ENCODE measurements around the gene KRT6A.

The KRT6A gene

GRCh38 chr12:52530366-52530765 lies 37.3 kb upstream of the KRT6A start:
- Histone ChIP-seq H3K27ac (ENCODE audit: low read length) (no peak overlapping the region), H3K9me3 (ENCODE audit: insufficient read depth, low read length, severe bottlenecking) (no peaks in the 10 kb centered on the region), H3K79me2 (ENCODE audit: insufficient read depth, low read length) (no peaks in the 10 kb centered on the region), H3K4me3 (ENCODE audit: low read depth in 1 of 2, low read length in 2 of 2) (no peak overlapping the region), H3K9ac (ENCODE audit: low read depth, low read length) (no peak overlapping the region), H3K4me1 (ENCODE audit: insufficient read depth, low read length) (no peaks in the 10 kb centered on the region), H3K36me3 (ENCODE audit: insufficient read depth, low read length) (no peaks in the 10 kb centered on the region), H4K20me1 (ENCODE audit: insufficient read depth, low read length) (no peaks in the 10 kb centered on the region; the same call in 1 of the 2 replicates), H2AFZ (ENCODE audit: low read depth, low read length) (no peak overlapping the region), H3K4me2 (ENCODE audit: insufficient read depth, low read length) (no peak overlapping the region), H3K27me3 (ENCODE audit: insufficient read depth, low read length, poor library complexity) (peaks cover 3% of the 10 kb centered on the region)
- no peak for DNase-seq
- no peak for ATAC-seq (ENCODE audit: insufficient read depth, low read depth)
- TF ChIP-seq EZH2 (IDR thresholded peaks at IDR 0.05; ENCODE audit: borderline replicate concordance, low read depth, low read length, severe bottlenecking) (no peak), CTCF (IDR thresholded peaks at IDR 0.05; ENCODE audit: borderline replicate concordance, extremely low read depth, low read length, poor library complexity, severe bottlenecking) (no peak)

- H3K27ac ChIP-seq (ENCODE audit: low read length), result no peak overlapping the region
- no peak for ATAC-seq (ENCODE audit: insufficient read depth, low read depth)
These were observed 36.8 kb upstream of the KRT6A start for GRCh38 chr12:52529846-52530245.

GRCh38 chr12:52529417-52529816 lies 36.4 kb upstream of the KRT6A start:
- H3K36me3 ChIP-seq (ENCODE audit: insufficient read depth, low read length), result no peaks in the 10 kb centered on the region
- no peak overlapping the region for H3K4me2 ChIP-seq (ENCODE audit: insufficient read depth, low read length)
- H3K79me2 ChIP-seq (ENCODE audit: insufficient read depth, low read length), result no peaks in the 10 kb centered on the region
- H3K9ac ChIP-seq (ENCODE audit: low read depth, low read length), result no peak overlapping the region
- ATAC-seq (ENCODE audit: insufficient read depth, low read depth) (no peak), DNase-seq (no peak)
- no peak overlapping the region for H3K4me3 ChIP-seq (ENCODE audit: low read depth in 1 of 2, low read length in 2 of 2)
- H3K4me1 ChIP-seq (ENCODE audit: insufficient read depth, low read length), result no peaks in the 10 kb centered on the region
- no peaks in the 10 kb centered on the region for H3K9me3 ChIP-seq (ENCODE audit: insufficient read depth, low read length, severe bottlenecking)
- peaks cover 3% of the 10 kb centered on the region for H3K27me3 ChIP-seq (ENCODE audit: insufficient read depth, low read length, poor library complexity)
- no peak for TF ChIP-seq EZH2 (IDR thresholded peaks at IDR 0.05; ENCODE audit: borderline replicate concordance, low read depth, low read length, severe bottlenecking)
- no peak for TF ChIP-seq CTCF (IDR thresholded peaks at IDR 0.05; ENCODE audit: borderline replicate concordance, extremely low read depth, low read length, poor library complexity, severe bottlenecking)
- H2AFZ ChIP-seq (ENCODE audit: low read depth, low read length), result no peak overlapping the region
- H3K27ac ChIP-seq (ENCODE audit: low read length), result no peak overlapping the region
- no peaks in the 10 kb centered on the region; the same call in 1 of the 2 replicates for H4K20me1 ChIP-seq (ENCODE audit: insufficient read depth, low read length)

More at GRCh38 chr12:52529846-52530245, 36.8 kb upstream of the KRT6A start:
- Histone ChIP-seq H3K9me3 (ENCODE audit: insufficient read depth, low read length, severe bottlenecking) (no peaks in the 10 kb centered on the region), H3K36me3 (ENCODE audit: insufficient read depth, low read length) (no peaks in the 10 kb centered on the region), H3K79me2 (ENCODE audit: insufficient read depth, low read length) (no peaks in the 10 kb centered on the region), H3K27me3 (ENCODE audit: insufficient read depth, low read length, poor library complexity) (peaks cover 3% of the 10 kb centered on the region), H3K9ac (ENCODE audit: low read depth, low read length) (no peak overlapping the region), H2AFZ (ENCODE audit: low read depth, low read length) (no peak overlapping the region), H3K4me2 (ENCODE audit: insufficient read depth, low read length) (no peak overlapping the region), H4K20me1 (ENCODE audit: insufficient read depth, low read length) (no peaks in the 10 kb centered on the region; the same call in 1 of the 2 replicates), H3K4me1 (ENCODE audit: insufficient read depth, low read length) (no peaks in the 10 kb centered on the region), H3K4me3 (ENCODE audit: low read depth in 1 of 2, low read length in 2 of 2) (no peak overlapping the region)
- DNase-seq, result no peak
- TF ChIP-seq EZH2 (IDR thresholded peaks at IDR 0.05; ENCODE audit: borderline replicate concordance, low read depth, low read length, severe bottlenecking) (no peak), CTCF (IDR thresholded peaks at IDR 0.05; ENCODE audit: borderline replicate concordance, extremely low read depth, low read length, poor library complexity, severe bottlenecking) (no peak)

Measured in DND-41 (cell line).